Measurements from ENCODE around the gene WDR90. TPM values are rescaled to one million over a fixed set of nuclear protein-coding genes. Genes with fewer than 3 reads are reported as not detected.

WDR90 gene
- total RNA-seq, 1 donor from 2014 or later, result 33.7 TPM

DNA sequence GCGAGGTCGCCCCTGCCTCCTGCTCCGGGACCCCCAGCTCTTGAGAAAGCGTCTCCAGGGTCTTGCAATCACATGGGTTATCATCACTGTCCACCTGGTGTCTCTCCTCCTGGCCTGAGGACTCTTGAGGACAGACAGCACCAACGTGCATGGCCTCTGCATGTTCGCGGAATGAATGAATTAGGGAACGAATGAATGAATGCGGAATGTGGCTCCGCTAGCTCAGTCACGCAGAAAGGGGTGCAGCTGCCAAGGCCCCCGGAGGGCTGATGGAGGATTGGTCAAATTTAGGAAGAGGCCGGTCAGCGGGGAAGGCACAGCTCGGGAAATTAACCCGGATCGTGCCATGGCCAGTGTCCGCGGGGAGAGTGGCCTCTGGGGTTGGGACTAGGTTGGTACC, 53.2 kb downstream of the WDR90 start:
- ChIA-PET POLR2A (no interaction called here), CTCF (no interaction called here)
- peaks cover 34% of the 10 kb centered on the region for H3K27me3 Mint-ChIP-seq
- DNase-seq, result no peak
- H3K27ac Mint-ChIP-seq, result no peak overlapping the region
- H3K9me3 Mint-ChIP-seq, result no peaks in the 10 kb centered on the region
- no peak overlapping the region for H3K4me3 Mint-ChIP-seq
- intact Hi-C loops (cut with micrococcal nuclease), result no loop called here
- peaks cover 4% of the 10 kb centered on the region for H3K4me1 Mint-ChIP-seq
- TF ChIP-seq, protein P1, sequence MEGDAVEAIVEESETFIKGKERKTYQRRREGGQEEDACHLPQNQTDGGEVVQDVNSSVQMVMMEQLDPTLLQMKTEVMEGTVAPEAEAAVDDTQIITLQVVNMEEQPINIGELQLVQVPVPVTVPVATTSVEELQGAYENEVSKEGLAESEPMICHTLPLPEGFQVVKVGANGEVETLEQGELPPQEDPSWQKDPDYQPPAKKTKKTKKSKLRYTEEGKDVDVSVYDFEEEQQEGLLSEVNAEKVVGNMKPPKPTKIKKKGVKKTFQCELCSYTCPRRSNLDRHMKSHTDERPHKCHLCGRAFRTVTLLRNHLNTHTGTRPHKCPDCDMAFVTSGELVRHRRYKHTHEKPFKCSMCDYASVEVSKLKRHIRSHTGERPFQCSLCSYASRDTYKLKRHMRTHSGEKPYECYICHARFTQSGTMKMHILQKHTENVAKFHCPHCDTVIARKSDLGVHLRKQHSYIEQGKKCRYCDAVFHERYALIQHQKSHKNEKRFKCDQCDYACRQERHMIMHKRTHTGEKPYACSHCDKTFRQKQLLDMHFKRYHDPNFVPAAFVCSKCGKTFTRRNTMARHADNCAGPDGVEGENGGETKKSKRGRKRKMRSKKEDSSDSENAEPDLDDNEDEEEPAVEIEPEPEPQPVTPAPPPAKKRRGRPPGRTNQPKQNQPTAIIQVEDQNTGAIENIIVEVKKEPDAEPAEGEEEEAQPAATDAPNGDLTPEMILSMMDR (IDR thresholded peaks at IDR 0.05), result no peak
- no peaks in the 10 kb centered on the region for H3K36me3 Mint-ChIP-seq (ENCODE audit: low read depth)
- ATAC-seq (ENCODE audit: low read depth), result no peak

DNA sequence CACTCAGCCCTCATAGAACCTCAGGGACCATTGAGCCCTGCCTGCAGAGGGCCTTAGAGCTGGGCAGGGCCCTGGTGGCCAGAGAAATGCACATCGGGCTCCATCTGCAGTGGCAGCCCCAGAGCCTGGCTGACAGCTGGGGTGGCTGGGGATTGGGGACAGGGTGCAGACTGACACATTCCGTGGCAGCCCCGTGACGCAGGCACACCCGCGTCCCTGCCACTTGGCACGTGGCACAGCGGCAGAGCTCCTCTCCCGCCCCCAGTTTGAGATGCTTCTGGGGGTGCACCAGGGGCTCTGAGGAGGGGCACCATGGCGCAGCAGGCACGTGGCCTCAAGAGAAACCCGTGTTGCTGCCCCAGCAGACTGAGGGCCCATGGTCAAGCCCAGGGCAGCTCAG, 54.2 kb downstream of the WDR90 start:
- no peak overlapping the region for H3K4me3 Mint-ChIP-seq
- H3K9me3 Mint-ChIP-seq, result no peaks in the 10 kb centered on the region
- no peak for ATAC-seq (ENCODE audit: low read depth)
- POLR2A ChIA-PET, result interaction anchor here (0.6 kb wide), 1 partner anchor 270 kb away, joined by 3 read pairs; no protein-coding TSS in a partner anchor
- DNase-seq, result no peak
- peaks cover 42% of the 10 kb centered on the region for H3K27me3 Mint-ChIP-seq
- CTCF ChIA-PET, result no interaction called here
- TF ChIP-seq, protein P1 (IDR thresholded peaks at IDR 0.05), result no peak
- no peaks in the 10 kb centered on the region for H3K36me3 Mint-ChIP-seq (ENCODE audit: low read depth)
- H3K4me1 Mint-ChIP-seq, result peaks cover 4% of the 10 kb centered on the region
- no peak overlapping the region for H3K27ac Mint-ChIP-seq
- intact Hi-C loops (cut with micrococcal nuclease), result no loop called here

DNA sequence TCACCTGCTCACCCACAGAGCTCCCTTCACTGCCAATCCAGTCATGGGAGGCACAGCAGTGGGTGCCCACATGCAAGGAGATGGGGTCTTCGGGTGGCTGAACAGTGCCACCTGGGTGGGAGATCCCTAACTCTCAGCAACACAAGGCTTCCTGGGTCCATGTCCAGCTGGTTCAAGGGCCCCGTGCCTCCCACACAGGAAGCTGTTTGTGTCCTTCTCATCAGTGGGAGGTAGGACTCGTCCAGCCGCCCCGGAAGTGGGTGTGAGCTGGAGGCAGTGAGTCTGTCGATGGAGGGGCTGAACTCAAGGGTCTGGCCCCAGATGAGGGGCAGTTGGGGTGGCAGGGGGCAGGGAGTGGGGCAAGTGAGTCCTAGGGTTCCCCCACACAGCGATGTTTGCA, 54.9 kb downstream of the WDR90 start:
- H3K4me3 Mint-ChIP-seq, result no peak overlapping the region
- peaks cover 4% of the 10 kb centered on the region for H3K4me1 Mint-ChIP-seq
- no peak for DNase-seq
- no peaks in the 10 kb centered on the region for H3K36me3 Mint-ChIP-seq (ENCODE audit: low read depth)
- TF ChIP-seq, protein P1 (IDR thresholded peaks at IDR 0.05), result no peak
- CTCF ChIA-PET, result no interaction called here
- peaks cover 47% of the 10 kb centered on the region for H3K27me3 Mint-ChIP-seq
- no peaks in the 10 kb centered on the region for H3K9me3 Mint-ChIP-seq
- POLR2A ChIA-PET, result no interaction called here
- ATAC-seq (ENCODE audit: low read depth), result no peak
- no peak overlapping the region for H3K27ac Mint-ChIP-seq
- intact Hi-C loops (cut with micrococcal nuclease), result no loop called here

DNA sequence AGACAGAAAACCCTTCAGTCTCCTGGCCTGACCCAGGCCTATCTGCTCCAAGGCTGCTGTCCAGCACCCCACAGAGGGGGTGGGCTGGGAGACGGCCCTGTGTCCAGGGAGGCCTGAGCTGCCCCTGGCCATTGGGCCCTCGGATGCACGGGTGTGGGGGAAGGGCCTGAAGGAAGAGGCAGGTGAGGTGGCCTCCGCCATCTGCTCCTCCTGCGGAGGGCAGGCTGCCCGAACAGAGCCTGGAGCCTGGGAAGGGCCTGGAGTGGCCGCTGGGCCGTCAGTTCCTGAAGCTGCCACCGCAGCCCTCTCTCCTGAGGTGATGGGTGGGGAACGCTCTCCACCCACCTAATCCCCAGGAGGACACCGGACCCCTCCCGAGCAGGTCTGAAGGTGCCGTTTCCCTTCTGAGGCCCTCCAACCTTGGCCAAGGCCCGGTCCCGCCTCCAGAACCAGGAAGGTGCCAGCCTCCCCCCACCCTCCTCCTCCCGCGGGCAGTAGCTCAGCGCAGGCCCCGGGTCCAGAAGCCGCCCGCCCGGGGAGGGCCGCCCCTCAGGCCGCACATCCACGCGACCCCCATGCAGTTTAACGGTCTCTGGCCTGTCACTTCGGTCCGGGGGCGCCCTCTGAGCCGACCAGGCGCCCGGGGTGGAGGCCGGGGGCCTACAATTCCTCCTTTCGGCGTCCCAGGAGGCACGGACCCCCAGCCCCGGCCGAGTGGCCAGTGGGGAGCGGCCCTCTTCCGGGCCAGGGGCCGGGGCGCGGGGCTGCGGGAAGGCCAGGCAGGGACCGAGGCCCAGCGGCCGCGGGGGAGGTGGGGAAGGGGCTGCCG, 55.6 kb downstream of the WDR90 start:
- no peak for ATAC-seq (ENCODE audit: low read depth)
- ChIA-PET POLR2A (interaction anchor here (0.6 kb wide), 1 partner anchor 15 kb away, joined by 3 read pairs; the partner anchor contains the start of gene WDR24), CTCF (no interaction called here)
- no peak for DNase-seq
- H3K9me3 Mint-ChIP-seq, result no peaks in the 10 kb centered on the region
- intact Hi-C loops (cut with micrococcal nuclease), result no loop called here
- TF ChIP-seq, protein P1 (IDR thresholded peaks at IDR 0.05), result no peak
- no peak overlapping the region for H3K27ac Mint-ChIP-seq
- no peak overlapping the region for H3K4me3 Mint-ChIP-seq
- H3K36me3 Mint-ChIP-seq (ENCODE audit: low read depth), result no peaks in the 10 kb centered on the region
- H3K4me1 Mint-ChIP-seq, result peaks cover 4% of the 10 kb centered on the region
- H3K27me3 Mint-ChIP-seq, result peaks cover 47% of the 10 kb centered on the region

DNA sequence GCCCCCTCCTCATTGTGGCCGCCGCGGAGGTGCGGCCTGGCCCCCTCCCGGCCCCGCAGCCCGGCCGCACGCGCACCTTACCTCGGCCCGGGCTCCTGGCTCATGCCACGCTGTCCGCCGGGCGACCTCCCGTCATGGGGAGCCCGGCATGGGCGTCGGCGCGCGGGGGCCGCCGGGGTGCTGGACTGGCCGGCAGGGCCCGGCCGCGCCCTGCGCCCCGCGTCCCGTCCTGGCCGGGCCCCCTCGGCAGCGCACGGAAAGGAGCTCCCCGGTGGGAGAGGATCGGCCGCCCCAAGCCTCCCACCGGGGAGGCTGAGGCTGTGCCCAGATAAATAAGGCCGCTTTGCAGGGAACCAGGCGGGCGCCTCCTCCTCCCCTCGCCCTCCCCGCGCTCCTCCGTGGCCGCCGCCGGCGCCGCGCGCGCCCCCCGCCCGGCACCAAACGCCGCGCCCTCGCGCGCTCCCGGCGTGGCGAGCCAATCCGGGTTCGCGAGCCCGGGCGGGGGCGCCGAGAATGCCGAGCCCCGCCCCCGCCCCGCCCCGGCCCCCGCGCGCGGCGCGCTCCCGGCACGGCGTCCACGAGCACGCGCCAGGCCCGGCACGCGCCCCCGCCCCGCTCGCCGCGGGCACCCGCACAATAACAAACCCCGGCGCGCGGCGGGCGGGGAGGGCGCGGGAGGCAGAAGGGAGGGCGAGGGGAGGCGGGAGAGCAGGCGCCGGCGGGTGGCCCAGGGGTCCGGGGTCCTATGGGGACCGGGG, 56.4 kb downstream of the WDR90 start, which contains the start of gene FBXL16:
Gene FBXL16 (minus strand): TSS at position 371 of the 758 bp plus-strand sequence. CDS start 8,396 bp downstream, outside the sequence.
- no peak within 1 kb of the TSS for H3K4me3 Mint-ChIP-seq
- ChIA-PET POLR2A (no interaction called here), CTCF (no interaction called here)
- DNase-seq, result no peak
- no peaks in the 10 kb centered on the region for H3K36me3 Mint-ChIP-seq (ENCODE audit: low read depth)
- peaks cover 46% of the 10 kb centered on the region for H3K27me3 Mint-ChIP-seq
- no peaks in the 10 kb centered on the region for H3K9me3 Mint-ChIP-seq
- no peak for ATAC-seq (ENCODE audit: low read depth)
- peaks cover 4% of the 10 kb centered on the region for H3K4me1 Mint-ChIP-seq
- intact Hi-C loops (cut with micrococcal nuclease), result no loop called here
- TF ChIP-seq, protein P1 (IDR thresholded peaks at IDR 0.05), result no peak
- H3K27ac Mint-ChIP-seq, result no peak within 1 kb of the TSS
